Activated naive CD4-positive, alpha-beta T cell treated with Interleukin-2 at 50 U/mL for 16 hours (primary cell): Measurements from ENCODE around the gene BCL2.
A peak's percentile ranks its signal among the peaks of the same experiment; 100 is the strongest.

Source experiments
- DNase-seq: peaks from one replicate; pipeline ENCODE4 v3.0.0-alpha.2; 2020

BCL2 gene

GRCh38 chr18:63074981-63075404 lies 244.6 kb downstream of the BCL2 start:
- peak; percentile 56 for DNase-seq

- DNase-seq = no peak
These were observed 246.1 kb downstream of the BCL2 start for GRCh38 chr18:63073481-63073880.
